GM18520 (cell line): ENCODE results near the gene XXYLT1.
"Not testable (repeated sequence)": the region's sequence is repeated elsewhere in the genome, so short reads cannot be mapped to it uniquely, and the experiment has no call there.

Source experiments
- ATAC-seq: cut with Tn5 transposase; IDR thresholded peaks from one replicate; pipeline ENCODE4 v1.9.1; 2021; ENCODE audit not compliant: unreplicated experiment

XXYLT1 gene

GRCh38 chr3:195102609-195103467, 168.1 kb downstream of the XXYLT1 start:
- ATAC-seq = no peak

- ATAC-seq = no peak
Observed at GRCh38 chr3:195101927-195102608, 168.9 kb downstream of the XXYLT1 start.

GRCh38 chr3:195101001-195101583, 169.9 kb downstream of the XXYLT1 start:
- no peak for ATAC-seq

GRCh38 chr3:195099951-195100785, 170.8 kb downstream of the XXYLT1 start:
- no peak for ATAC-seq

GRCh38 chr3:195098741-195099525, 172.0 kb downstream of the XXYLT1 start:
- ATAC-seq = no peak

DNA sequence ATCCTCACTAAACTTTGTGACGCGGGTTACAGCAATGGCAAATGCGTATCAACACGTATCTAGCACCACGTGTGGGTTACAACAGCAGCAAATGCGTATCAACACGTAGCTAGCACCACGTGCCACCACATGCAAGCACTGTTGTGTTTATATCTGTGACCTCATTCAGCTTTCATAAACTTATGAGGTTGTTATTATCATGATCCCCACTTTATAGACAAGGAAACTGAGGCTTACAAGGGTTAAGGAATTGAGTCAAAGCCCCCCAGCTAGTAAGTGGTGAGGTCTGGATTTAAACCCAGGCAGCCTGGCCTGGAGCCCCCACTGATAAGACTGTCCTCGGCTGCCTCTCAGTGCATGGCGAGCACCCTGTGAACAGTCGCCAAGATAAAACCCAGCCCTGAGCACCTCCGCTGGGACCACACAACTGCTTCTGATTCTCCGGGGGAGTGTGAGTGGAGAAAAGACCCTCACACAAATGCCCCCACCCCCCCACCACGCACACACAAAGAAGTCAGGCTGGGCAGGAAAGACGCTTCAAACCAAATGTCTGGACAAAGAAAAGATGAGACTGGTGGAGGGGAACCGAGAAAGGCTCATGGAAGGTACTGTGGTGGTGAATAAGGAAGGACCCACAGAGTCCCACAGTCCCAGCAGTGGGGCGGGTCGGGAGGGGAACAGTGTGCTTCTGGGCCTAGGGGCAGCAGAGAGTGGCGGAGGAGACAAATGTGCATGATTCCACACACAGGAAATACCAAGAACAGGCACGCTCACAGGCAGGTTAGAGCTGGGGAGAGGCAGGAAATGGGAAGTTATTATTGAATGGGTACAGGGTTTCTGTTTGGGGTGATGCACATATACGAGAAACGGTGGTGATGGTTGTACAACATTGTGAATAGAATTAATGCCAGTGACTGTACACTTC, 173.4 kb downstream of the XXYLT1 start:
- ATAC-seq = no peak

- ATAC-seq = no peak
Observed at GRCh38 chr3:195096484-195097330, 174.3 kb downstream of the XXYLT1 start.

- no peak for ATAC-seq
Observed at GRCh38 chr3:195096053-195096452, 174.9 kb downstream of the XXYLT1 start.

DNA sequence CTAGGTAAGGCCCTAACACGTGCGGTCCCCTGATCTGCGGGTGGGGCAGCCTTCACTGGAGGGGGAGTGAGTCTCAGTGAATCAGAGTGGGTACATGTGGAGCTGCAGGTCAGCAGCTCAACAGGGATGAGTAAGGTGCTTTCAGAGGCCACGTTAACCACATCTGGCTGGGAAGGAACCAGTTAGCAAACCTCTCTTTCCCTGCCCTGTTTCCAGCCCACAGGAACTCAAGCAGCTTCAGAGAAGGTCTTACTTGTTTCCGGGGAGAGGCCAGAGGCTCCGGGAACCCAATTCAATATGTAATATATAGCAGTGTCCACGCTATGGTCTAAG, 175.3 kb downstream of the XXYLT1 start:
- no peak for ATAC-seq

GRCh38 chr3:195095035-195095703, 175.8 kb downstream of the XXYLT1 start:
- ATAC-seq = peak; percentile 52

GRCh38 chr3:195094191-195094921, 176.6 kb downstream of the XXYLT1 start:
- ATAC-seq = no peak

DNA sequence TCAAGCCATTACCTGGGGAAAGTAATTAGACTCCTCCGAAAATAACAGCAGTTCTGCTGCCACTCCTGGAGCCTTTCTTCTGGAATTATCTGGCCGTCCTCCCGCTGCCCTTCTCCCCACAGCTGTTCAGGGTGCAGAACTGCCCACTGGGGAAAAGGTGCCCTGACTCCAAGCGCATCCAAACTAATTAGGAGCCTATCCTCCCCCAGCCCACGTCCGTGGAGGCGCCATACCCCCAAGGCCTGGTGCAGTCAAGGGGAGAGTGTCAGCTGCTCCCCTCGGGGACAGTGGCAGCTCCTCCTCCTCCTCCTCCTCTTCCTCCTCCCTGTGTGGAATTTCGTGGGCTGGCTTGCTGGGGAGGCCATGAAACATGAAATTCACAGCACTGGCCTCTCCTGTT, 177.2 kb downstream of the XXYLT1 start:
- no peak for ATAC-seq

GRCh38 chr3:195087840-195088601, 182.9 kb downstream of the XXYLT1 start:
- not testable (repeated sequence) for ATAC-seq

GRCh38 chr3:195087328-195087727, 183.6 kb downstream of the XXYLT1 start:
- ATAC-seq = no peak

DNA sequence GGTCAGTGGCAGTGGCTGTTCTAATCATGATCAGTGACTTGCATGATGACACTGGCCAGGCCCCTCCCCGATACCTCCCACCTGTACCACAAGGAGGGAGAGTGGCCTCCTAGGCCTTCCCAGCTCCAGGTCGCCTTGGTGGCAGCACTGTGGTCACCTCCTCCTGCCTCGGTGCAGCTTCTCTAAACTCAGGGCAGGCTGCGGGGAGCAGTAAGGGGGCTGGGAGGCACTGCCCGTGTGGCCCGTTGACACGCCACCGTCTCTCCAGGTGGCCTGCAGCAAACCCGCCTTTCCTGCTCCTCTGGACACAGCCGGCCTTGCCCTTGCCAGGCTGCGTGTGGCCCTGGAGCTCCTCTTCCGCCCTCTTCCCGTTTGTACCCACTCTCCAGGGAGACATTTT, 184.1 kb downstream of the XXYLT1 start:
- no peak for ATAC-seq

GRCh38 chr3:195086341-195086740, 184.6 kb downstream of the XXYLT1 start:
- no peak for ATAC-seq
